ENCODE results near the gene MDP1. TPM values are rescaled to one million over a fixed set of nuclear protein-coding genes. Genes with fewer than 3 reads are reported as not detected.
A peak's percentile ranks its signal among the peaks of the same experiment; 100 is the strongest.

The MDP1 gene
- total RNA-seq, 1 donor = 23.2 TPM

DNA sequence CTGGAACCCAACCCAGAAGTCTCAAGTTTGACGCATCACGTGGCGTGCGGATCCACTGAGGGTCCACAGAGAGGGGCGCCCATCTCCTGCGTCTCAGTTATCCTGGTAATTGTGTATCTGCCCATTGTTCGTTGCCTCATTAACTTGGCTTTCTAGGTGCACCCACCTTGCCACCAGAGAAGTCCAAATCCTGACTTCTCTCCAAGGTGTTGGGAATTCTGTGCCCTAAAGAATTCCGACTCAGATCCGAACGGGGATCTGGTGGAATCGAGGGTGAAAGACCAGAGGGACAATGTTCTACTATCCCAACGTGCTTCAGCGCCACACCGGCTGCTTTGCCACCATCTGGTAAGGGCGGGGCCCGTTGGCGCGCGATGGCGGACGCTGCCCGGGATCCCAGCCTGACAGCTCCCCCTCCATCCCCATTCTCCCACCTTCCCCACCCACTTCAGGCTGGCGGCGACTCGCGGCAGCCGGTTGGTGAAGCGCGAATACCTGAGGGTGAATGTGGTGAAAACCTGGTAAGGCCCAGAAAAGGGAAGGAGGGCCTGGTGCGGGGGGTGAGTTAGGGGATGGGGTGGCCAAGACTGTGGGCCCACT lies 43.5 kb downstream of the MDP1 start:
- TF ChIP-seq, protein P1, sequence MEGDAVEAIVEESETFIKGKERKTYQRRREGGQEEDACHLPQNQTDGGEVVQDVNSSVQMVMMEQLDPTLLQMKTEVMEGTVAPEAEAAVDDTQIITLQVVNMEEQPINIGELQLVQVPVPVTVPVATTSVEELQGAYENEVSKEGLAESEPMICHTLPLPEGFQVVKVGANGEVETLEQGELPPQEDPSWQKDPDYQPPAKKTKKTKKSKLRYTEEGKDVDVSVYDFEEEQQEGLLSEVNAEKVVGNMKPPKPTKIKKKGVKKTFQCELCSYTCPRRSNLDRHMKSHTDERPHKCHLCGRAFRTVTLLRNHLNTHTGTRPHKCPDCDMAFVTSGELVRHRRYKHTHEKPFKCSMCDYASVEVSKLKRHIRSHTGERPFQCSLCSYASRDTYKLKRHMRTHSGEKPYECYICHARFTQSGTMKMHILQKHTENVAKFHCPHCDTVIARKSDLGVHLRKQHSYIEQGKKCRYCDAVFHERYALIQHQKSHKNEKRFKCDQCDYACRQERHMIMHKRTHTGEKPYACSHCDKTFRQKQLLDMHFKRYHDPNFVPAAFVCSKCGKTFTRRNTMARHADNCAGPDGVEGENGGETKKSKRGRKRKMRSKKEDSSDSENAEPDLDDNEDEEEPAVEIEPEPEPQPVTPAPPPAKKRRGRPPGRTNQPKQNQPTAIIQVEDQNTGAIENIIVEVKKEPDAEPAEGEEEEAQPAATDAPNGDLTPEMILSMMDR (IDR thresholded peaks at IDR 0.05; ENCODE audit: insufficient read depth, low read length) = no peak
- DNase-seq (ENCODE audit: low read depth) = no peak

DNA sequence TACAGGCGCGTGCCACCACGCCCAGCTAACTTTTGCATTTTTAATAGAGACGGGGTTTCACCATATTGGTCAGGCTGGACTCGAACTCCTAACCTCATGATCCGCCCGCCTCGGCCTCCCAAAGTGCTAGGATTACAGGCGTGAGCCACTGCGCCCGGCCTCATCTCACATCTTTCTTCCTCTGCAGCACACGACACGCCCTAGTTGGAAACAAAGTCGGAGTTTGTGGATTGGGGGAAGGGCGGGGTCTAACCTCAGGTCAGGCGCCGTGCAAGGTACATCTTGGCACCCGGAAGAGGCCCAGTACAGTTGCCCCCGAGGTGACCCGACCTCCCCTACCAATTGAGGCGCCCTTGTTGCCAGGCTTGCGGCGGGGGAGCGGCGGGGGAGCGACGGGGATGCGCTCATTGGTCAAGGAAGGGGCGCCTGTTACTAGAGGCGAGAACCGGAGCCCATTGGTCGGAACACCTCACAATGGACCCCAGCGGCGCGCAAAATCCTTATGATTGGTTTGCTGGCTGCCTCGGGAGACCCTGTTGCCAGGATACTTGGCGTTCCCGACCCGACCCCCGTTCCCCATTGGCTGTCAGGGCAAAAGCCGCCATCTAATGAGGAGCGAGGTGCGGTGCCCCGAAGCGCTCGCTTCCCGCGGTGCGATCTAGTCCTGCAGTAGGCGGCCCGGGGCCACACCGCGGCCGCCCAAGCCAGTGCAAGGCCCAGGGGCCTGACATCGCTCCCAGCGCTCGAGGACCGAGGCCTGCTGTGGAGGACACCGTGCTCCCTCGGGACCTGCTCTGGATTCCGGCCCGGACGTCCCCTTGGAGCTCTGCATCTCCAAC lies 44.2 kb downstream of the MDP1 start, which contains the start of gene REC8:
Gene REC8, plus strand, starts transcription at position 659 of the 839 bp plus-strand sequence. CDS start 473 bp downstream, outside the sequence.
- no peak within 1 kb of the TSS for H3K4me3 ChIP-seq (ENCODE audit: low read depth, low read length)
- TF ChIP-seq, protein P1 (IDR thresholded peaks at IDR 0.05; ENCODE audit: insufficient read depth, low read length) = no peak
- DNase-seq (ENCODE audit: low read depth) = no peak

More for the DNA sequence above, 43.5 kb downstream of the MDP1 start:
- H3K4me3 ChIP-seq (ENCODE audit: low read depth, low read length) = no peak overlapping the region

DNA sequence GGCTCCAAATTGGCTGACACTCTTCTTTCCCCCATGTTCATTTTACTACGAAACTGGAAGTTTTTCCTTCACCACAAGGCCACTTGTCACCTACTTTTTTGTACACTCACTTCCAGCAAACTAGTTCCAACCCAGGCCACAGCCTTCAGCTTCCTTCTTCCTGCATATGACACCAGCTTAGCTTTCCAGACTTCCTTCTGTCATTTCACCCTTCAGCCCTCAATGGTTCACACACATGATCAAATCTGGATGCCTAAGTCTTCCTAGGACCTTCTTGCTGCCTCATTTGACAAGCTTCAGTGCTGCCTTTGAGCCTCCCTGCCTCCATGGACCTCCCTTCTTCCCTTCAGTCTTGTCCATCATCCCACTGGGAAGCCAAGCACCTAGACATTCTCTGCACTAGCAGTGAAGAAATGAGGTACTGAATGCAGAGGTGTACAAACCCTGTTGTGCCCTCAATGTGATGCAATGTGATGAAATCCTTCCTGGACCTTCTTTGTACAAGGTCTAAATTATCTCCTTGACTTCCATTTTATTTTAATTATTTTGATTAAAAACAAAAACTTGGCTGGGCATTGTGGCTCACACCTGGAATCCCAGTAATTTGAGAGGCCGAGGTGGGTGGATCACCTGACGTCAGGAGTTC lies 48.3 kb downstream of the MDP1 start:
- no peak overlapping the region for H3K4me3 ChIP-seq (ENCODE audit: low read depth, low read length)
- TF ChIP-seq, protein P1 (IDR thresholded peaks at IDR 0.05; ENCODE audit: insufficient read depth, low read length) = no peak
- peak; percentile 16 for DNase-seq (ENCODE audit: low read depth)

DNA sequence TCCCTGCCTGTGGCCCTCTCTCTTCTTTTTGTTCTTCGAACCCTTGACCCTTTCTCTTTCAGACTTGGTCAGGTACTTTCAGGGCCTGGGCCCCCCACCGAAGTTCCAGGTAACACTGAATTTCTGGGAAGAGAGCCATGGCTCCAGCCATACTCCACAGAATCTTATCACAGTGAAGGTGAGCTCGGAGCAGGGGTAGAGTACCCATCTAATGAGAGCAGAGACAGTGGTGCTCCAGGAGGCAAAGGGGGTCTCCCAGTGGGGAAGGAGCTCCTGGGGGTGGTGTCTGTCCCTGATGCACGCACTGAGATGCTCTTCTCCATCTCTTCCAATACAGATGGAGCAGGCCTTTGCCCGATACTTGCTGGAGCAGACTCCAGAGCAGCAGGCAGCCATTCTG lies 50.1 kb downstream of the MDP1 start:
- TF ChIP-seq, protein P1 (IDR thresholded peaks at IDR 0.05; ENCODE audit: insufficient read depth, low read length) = no peak
- no peak overlapping the region for H3K4me3 ChIP-seq (ENCODE audit: low read depth, low read length)
- no peak for DNase-seq (ENCODE audit: low read depth)

DNA sequence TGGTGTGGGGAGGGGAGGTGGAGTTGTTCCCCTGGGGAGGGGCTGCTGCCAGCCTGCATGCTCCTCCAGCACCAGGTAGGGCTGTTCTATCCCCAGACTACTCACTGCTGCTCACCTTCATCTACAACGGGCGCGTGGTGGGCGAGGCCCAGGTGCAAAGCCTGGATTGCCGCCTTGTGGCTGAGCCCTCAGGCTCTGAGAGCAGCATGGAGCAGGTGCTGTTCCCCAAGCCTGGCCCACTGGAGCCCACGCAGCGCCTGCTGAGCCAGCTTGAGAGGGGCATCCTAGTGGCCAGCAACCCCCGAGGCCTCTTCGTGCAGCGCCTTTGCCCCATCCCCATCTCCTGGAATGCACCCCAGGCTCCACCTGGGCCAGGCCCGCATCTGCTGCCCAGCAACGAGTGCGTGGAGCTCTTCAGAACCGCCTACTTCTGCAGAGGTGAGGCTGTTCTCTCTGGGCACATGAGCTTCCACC lies 51.3 kb downstream of the MDP1 start:
- TF ChIP-seq, protein P1 (IDR thresholded peaks at IDR 0.05; ENCODE audit: insufficient read depth, low read length) = no peak
- DNase-seq (ENCODE audit: low read depth) = no peak
- H3K4me3 ChIP-seq (ENCODE audit: low read depth, low read length) = no peak overlapping the region

Small RNA genes within 50 kb of the gene (small RNA-seq; reads per million reads assigned to genes)
- gene AL136295.4 (not detected), gene CHMP4A (not detected), gene IPO4 (not detected), gene IRF9 (not detected), gene MDP1 (not detected)

Other genes starting within 250 kb of the MDP1 start
- 5.5 and 8.3 TPM in 2 replicates for gene DHRS4L2, start 227.1 kb downstream of the MDP1 start, total RNA-seq (ENCODE audit: low replicate concordance)
- not detected in 2 replicates for gene CARMIL3, start 164.1 kb downstream of the MDP1 start, total RNA-seq (ENCODE audit: low replicate concordance)
- gene CPNE6, start 144.5 kb downstream of the MDP1 start, total RNA-seq (ENCODE audit: low replicate concordance) = not detected in 2 replicates
- gene PCK2, start 121.8 kb downstream of the MDP1 start, total RNA-seq (ENCODE audit: low replicate concordance) = 20.1 and 36.5 TPM in 2 replicates
- 44.6 and 85.3 TPM in 2 replicates for gene DCAF11, start 101.3 kb downstream of the MDP1 start, total RNA-seq (ENCODE audit: low replicate concordance)
- gene NRL, start 101.1 kb downstream of the MDP1 start, total RNA-seq (ENCODE audit: low replicate concordance) = 0.90 and 4.1 TPM in 2 replicates
- gene FITM1, start 85.4 kb downstream of the MDP1 start, total RNA-seq (ENCODE audit: low replicate concordance) = 0.18 TPM in 1 of 2 replicates, not detected in the other
- gene PSME1, start 79.9 kb downstream of the MDP1 start, total RNA-seq (ENCODE audit: low replicate concordance) = 84.8 and 117 TPM in 2 replicates
- gene EMC9, start 74.5 kb downstream of the MDP1 start, total RNA-seq (ENCODE audit: low replicate concordance) = 3.8 and 11.9 TPM in 2 replicates
- 33.4 and 78.3 TPM in 2 replicates for gene PSME2, start 69.5 kb downstream of the MDP1 start, total RNA-seq (ENCODE audit: low replicate concordance)
- gene RNF31, start 68.6 kb downstream of the MDP1 start, total RNA-seq (ENCODE audit: low replicate concordance) = 51.1 and 165 TPM in 2 replicates
- gene IRF9, start 54.8 kb downstream of the MDP1 start, total RNA-seq (ENCODE audit: low replicate concordance) = 43.8 and 63.1 TPM in 2 replicates
- gene REC8, start 44.0 kb downstream of the MDP1 start, total RNA-seq (ENCODE audit: low replicate concordance) = 1.9 and 4.2 TPM in 2 replicates
- 44.0 and 52.0 TPM in 2 replicates for gene IPO4, start 27.2 kb downstream of the MDP1 start, total RNA-seq (ENCODE audit: low replicate concordance)
- 50.9 and 73.9 TPM in 2 replicates for gene TM9SF1, start 20.6 kb downstream of the MDP1 start, total RNA-seq (ENCODE audit: low replicate concordance)
- gene TSSK4, start 10.4 kb downstream of the MDP1 start, total RNA-seq (ENCODE audit: low replicate concordance) = 0.27 TPM in 1 of 2 replicates, not detected in the other
- 70.7 and 159 TPM in 2 replicates for gene CHMP4A, start 2.6 kb downstream of the MDP1 start, total RNA-seq (ENCODE audit: low replicate concordance)
- gene NEDD8, start 16.3 kb upstream of the MDP1 start, total RNA-seq (ENCODE audit: low replicate concordance) = 38.8 and 136 TPM in 2 replicates
- 53.6 and 207 TPM in 2 replicates for gene GMPR2, start 16.9 kb upstream of the MDP1 start, total RNA-seq (ENCODE audit: low replicate concordance)
- gene TINF2, start 26.6 kb upstream of the MDP1 start, total RNA-seq (ENCODE audit: low replicate concordance) = 53.0 and 60.5 TPM in 2 replicates
- 0.36 and 6.1 TPM in 2 replicates for gene TGM1, start 47.1 kb upstream of the MDP1 start, total RNA-seq (ENCODE audit: low replicate concordance)
- gene RABGGTA, start 55.5 kb upstream of the MDP1 start, total RNA-seq (ENCODE audit: low replicate concordance) = 21.2 and 26.7 TPM in 2 replicates
- gene DHRS1, start 83.7 kb upstream of the MDP1 start, total RNA-seq (ENCODE audit: low replicate concordance) = 8.7 and 20.7 TPM in 2 replicates
- 16.4 and 19.6 TPM in 2 replicates for gene NOP9, start 83.8 kb upstream of the MDP1 start, total RNA-seq (ENCODE audit: low replicate concordance)
- gene CIDEB, start 91.9 kb upstream of the MDP1 start, total RNA-seq (ENCODE audit: low replicate concordance) = 1.9 and 4.2 TPM in 2 replicates
- gene LTB4R2, start 94.1 kb upstream of the MDP1 start, total RNA-seq (ENCODE audit: low replicate concordance) = 3.5 and 18.6 TPM in 2 replicates
- 0.98 and 1.5 TPM in 2 replicates for gene LTB4R, start 95.4 kb upstream of the MDP1 start, total RNA-seq (ENCODE audit: low replicate concordance)
- 1.2 and 6.3 TPM in 2 replicates for gene ADCY4, start 119.0 kb upstream of the MDP1 start, total RNA-seq (ENCODE audit: low replicate concordance)
- gene RIPK3, start 123.9 kb upstream of the MDP1 start, total RNA-seq (ENCODE audit: low replicate concordance) = 0.99 and 3.0 TPM in 2 replicates
- gene NFATC4, start 152.1 kb upstream of the MDP1 start, total RNA-seq (ENCODE audit: low replicate concordance) = 77.9 and 221 TPM in 2 replicates
- 14.1 and 45.1 TPM in 2 replicates for gene NYNRIN, start 182.9 kb upstream of the MDP1 start, total RNA-seq (ENCODE audit: low replicate concordance)
- gene CBLN3, start 213.6 kb upstream of the MDP1 start, total RNA-seq (ENCODE audit: low replicate concordance) = 5.9 and 6.2 TPM in 2 replicates
- gene KHNYN, start 213.9 kb upstream of the MDP1 start, total RNA-seq (ENCODE audit: low replicate concordance) = 37.1 and 39.8 TPM in 2 replicates
- 12.6 and 13.7 TPM in 2 replicates for gene SDR39U1, start 226.7 kb upstream of the MDP1 start, total RNA-seq (ENCODE audit: low replicate concordance)